SHP77 (cell line): ENCODE results near the gene SLC25A18.
"Not testable (repeated sequence)": the region's sequence is repeated elsewhere in the genome, so short reads cannot be mapped to it uniquely, and the experiment has no call there.

Experiments used
- DNase-seq, 2 experiments: peaks; one replicate each; lab custom pipeline; 2025; lab: John Stamatoyannopoulos, UW

SLC25A18 gene

GRCh38 chr22:17562906-17563870 lies at the start of gene SLC25A18:
SLC25A18 (plus strand) TSS chr22:17563498; CDS start chr22:17579945, 16,447 bp downstream.
- DNase-seq = peak in 1 of 2 experiments; percentile 35

- DNase-seq = no peak
These were observed 49.7 kb upstream of the SLC25A18 start for GRCh38 chr22:17513612-17514011.

- no peak for DNase-seq
These were observed 49.2 kb upstream of the SLC25A18 start for GRCh38 chr22:17514084-17514483.

- DNase-seq = no peak
These were observed 44.9 kb upstream of the SLC25A18 start for GRCh38 chr22:17518406-17518805.

GRCh38 chr22:17521971-17522370 lies 41.3 kb upstream of the SLC25A18 start:
- DNase-seq = not testable (repeated sequence)

GRCh38 chr22:17523925-17524324 lies 39.4 kb upstream of the SLC25A18 start:
- DNase-seq = no peak

GRCh38 chr22:17536269-17536668 lies 27.0 kb upstream of the SLC25A18 start:
- no peak for DNase-seq

GRCh38 chr22:17537155-17537554 lies 26.1 kb upstream of the SLC25A18 start:
- DNase-seq = no peak

- no peak for DNase-seq
These were observed 22.8 kb upstream of the SLC25A18 start for GRCh38 chr22:17540481-17540880.

GRCh38 chr22:17541476-17541875 lies 21.8 kb upstream of the SLC25A18 start:
- DNase-seq = no peak

GRCh38 chr22:17542452-17542851 lies 20.8 kb upstream of the SLC25A18 start:
- DNase-seq = no peak

GRCh38 chr22:17548010-17548755 lies 15.1 kb upstream of the SLC25A18 start:
- no peak for DNase-seq

- DNase-seq = no peak
These were observed 14.6 kb upstream of the SLC25A18 start for GRCh38 chr22:17548756-17549035.

- DNase-seq = no peak
These were observed 14.1 kb upstream of the SLC25A18 start for GRCh38 chr22:17549183-17549582.

GRCh38 chr22:17549655-17550054 lies 13.6 kb upstream of the SLC25A18 start:
- no peak for DNase-seq

- no peak for DNase-seq
These were observed 10.6 kb upstream of the SLC25A18 start for GRCh38 chr22:17552737-17553136.

GRCh38 chr22:17554814-17555213 lies 8.5 kb upstream of the SLC25A18 start:
- no peak for DNase-seq

GRCh38 chr22:17559188-17559587 lies 4.1 kb upstream of the SLC25A18 start:
- no peak for DNase-seq

- no peak for DNase-seq
These were observed 666 bp downstream of the SLC25A18 start for GRCh38 chr22:17563936-17564391.

GRCh38 chr22:17566016-17566687 lies 2.9 kb downstream of the SLC25A18 start:
- DNase-seq = not testable (repeated sequence)

- DNase-seq = no peak
These were observed 3.5 kb downstream of the SLC25A18 start for GRCh38 chr22:17566776-17567175.

- DNase-seq = no peak
These were observed 6.7 kb downstream of the SLC25A18 start for GRCh38 chr22:17569971-17570511.
